Endothelial cell of umbilical vein (primary cell): ENCODE results near the gene CSF2. TPM values are rescaled to one million over a fixed set of nuclear protein-coding genes. Genes with fewer than 3 reads are reported as not detected.

Experiments
- BruUV-seq: library from RNA; stranded (reverse); fragments of 400-500 nt; replicated peaks from 2 replicates; lab custom pipeline; 2021; lab: Mats Ljungman, UMichigan
- CTCF ChIA-PET: fragments of 300-600, 350-600 bp; sonication (Branson Sonifier 250); formaldehyde crosslinking; loops from one replicate; lab custom pipeline; 2021; ENCODE audit warnings: antibody characterized with exemption, inconsistent platforms; lab: Charles Lee
- POLR2A ChIA-PET: fragments of 300-600, 350-600 bp; sonication (Branson Sonifier 250); formaldehyde crosslinking; loops from one replicate; lab custom pipeline; 2021; ENCODE audit warnings: antibody characterized with exemption, inconsistent platforms; lab: Charles Lee
- DNase-seq: peaks from one replicate; pipeline ENCODE4 v3.0.0-alpha.2; 2011; ENCODE audit warnings: low read depth, low spot score
- FAIRE-seq: peaks from 2 replicates; lab custom pipeline; 2011; peaks lifted over from hg19 to GRCh38; lab: Jason Lieb, UNC
- H2AFZ ChIP-seq: 2 replicates; pipeline ENCODE4 v1.6.0; 2012; ENCODE audit warnings: low read depth, low read length, control low read depth, inconsistent platforms
- H3K27ac ChIP-seq: 2 replicates; pipeline ENCODE4 v1.5.1; 2011; ENCODE audit warnings: low read depth, mild to moderate bottlenecking, control low read depth, low read length, moderate library complexity; ENCODE audit not compliant: insufficient read depth
- H3K27me3 ChIP-seq, 2 experiments: 2 replicates each; pipeline versions ENCODE4 v1.6.0 to v1.6.1; 2011; ENCODE audit warnings: low read length in 2 of 2, mixed read lengths in 1 of 2; ENCODE audit not compliant: control insufficient read depth in 2 of 2, insufficient read depth in 2 of 2
- H3K36me3 ChIP-seq, 2 experiments: 2 replicates in 1 of 2; 3 replicates in 1 of 2; pipeline ENCODE4 v1.5.1; 2011; ENCODE audit warnings: low read length in 2 of 2, mild to moderate bottlenecking in 1 of 2, moderate library complexity in 1 of 2; ENCODE audit not compliant: control insufficient read depth in 2 of 2, insufficient read depth in 2 of 2; ENCODE audit errors: extremely low read depth in 1 of 2
- H3K4me1 ChIP-seq: 3 replicates; pipeline ENCODE4 v1.5.1; 2011; ENCODE audit warnings: mild to moderate bottlenecking, low read length; ENCODE audit not compliant: control insufficient read depth, insufficient read depth; ENCODE audit errors: extremely low read depth
- H3K4me2 ChIP-seq: 2 replicates; pipeline ENCODE4 v1.6.1; 2011; ENCODE audit warnings: low read length, control low read depth, mixed read lengths; ENCODE audit not compliant: insufficient read depth
- H3K4me3 ChIP-seq, 3 experiments: fragments of 200-600 bp in 1 of 3; sonication (generic), shearing (Covaris generic) in 1 of 3; replicated peaks in 1 of 3; 2 replicates each; pipeline ENCODE4 v1.5.1; 2011 to 2016; ENCODE audit warnings: control low read depth in 3 of 3, low read length in 3 of 3, mild to moderate bottlenecking in 2 of 3, inconsistent platforms in 1 of 3, low read depth in 1 of 3, moderate library complexity in 1 of 3; ENCODE audit not compliant: insufficient read depth in 1 of 3
- H3K79me2 ChIP-seq: 2 replicates; pipeline ENCODE4 v1.6.0; 2012; ENCODE audit warnings: low read length, inconsistent platforms; ENCODE audit not compliant: control insufficient read depth, insufficient read depth
- H3K9ac ChIP-seq: replicated peaks from 2 replicates; pipeline ENCODE3; 2011; ENCODE audit warnings: low read length, control low read depth; ENCODE audit not compliant: insufficient read depth; ENCODE audit errors: extremely low read depth
- H3K9me1 ChIP-seq: replicated peaks from 3 replicates; pipeline ENCODE4 v1.6.0; 2011; ENCODE audit warnings: mild to moderate bottlenecking, low read length; ENCODE audit not compliant: control insufficient read depth, insufficient read depth; ENCODE audit errors: extremely low read depth
- H3K9me3 ChIP-seq: replicated peaks from 2 replicates; pipeline ENCODE4 v1.5.1; 2012; ENCODE audit warnings: low read length, inconsistent platforms; ENCODE audit not compliant: control insufficient read depth, insufficient read depth
- H4K20me1 ChIP-seq: replicated peaks from 2 replicates; pipeline ENCODE3; 2011; ENCODE audit warnings: mild to moderate bottlenecking, low read length; ENCODE audit not compliant: control insufficient read depth, insufficient read depth; ENCODE audit errors: extremely low read depth
- EZH2 ChIP-seq: IDR thresholded peaks from 2 replicates; pipeline ENCODE4 v1.6.1; 2012; ENCODE audit warnings: borderline replicate concordance, low read depth, mild to moderate bottlenecking, moderate library complexity, low read length, inconsistent platforms; ENCODE audit not compliant: severe bottlenecking
- FOS ChIP-seq: IDR thresholded peaks from 2 replicates; pipeline ENCODE4 v1.6.1; 2011; ENCODE audit warnings: mild to moderate bottlenecking, low read length, moderate library complexity, borderline replicate concordance; ENCODE audit not compliant: insufficient read depth
- GATA2 ChIP-seq: IDR thresholded peaks from 2 replicates; pipeline ENCODE4 v1.7.0; 2011; ENCODE audit warnings: low read depth, mild to moderate bottlenecking, moderate library complexity, mixed read lengths, low read length; ENCODE audit not compliant: insufficient read length, insufficient read depth
- MYC ChIP-seq: IDR thresholded peaks from one replicate; pipeline ENCODE4 v1.6.1; 2011; ENCODE audit warnings: mild to moderate bottlenecking, low read depth, low read length
- dilution Hi-C: fragments of 300-500 bp; cut with MboI; formaldehyde crosslinking; loops from one replicate; pipeline ENCODE4 v1.15.0; 2019; ENCODE audit warnings: low sequenced_read_pairs; ENCODE audit not compliant: extremely low pct_ligation_motif_present
- intact Hi-C: fragments of 100-400 bp; cut with micrococcal nuclease; formaldehyde crosslinking; loops from one replicate; pipeline ENCODE4 v1.10.0; 2022
- polyA plus RNA-seq, 4 experiments: library from polyadenylated mRNA; depleted of rRNA in 3 of 4; stranded (reverse) in 3 of 4; unstranded in 1 of 4; fragments of >200 nt; gene quantifications; 2 replicates each; pipeline versions ENCODE4 v1.2.1 to v1.2.3, GENCODE V29; 2011 to 2012; ENCODE audit warnings: missing spikeins in 1 of 4
- total RNA-seq: library from RNA; stranded (reverse); gene quantifications from 2 replicates; pipeline ENCODE4 v1.2.3, GENCODE V29; 2021
- TF ChIP-seq, protein P1 (sequence below): IDR thresholded peaks from 2 replicates; pipeline ENCODE4 v1.6.1; 2011; ENCODE audit not compliant: insufficient read depth, insufficient read length

The CSF2 gene
- total and polyA plus RNA-seq, 2 donors (not counting 3 experiments of a cell fraction or from before 2014, with no cell fraction given): not detected

DNA sequence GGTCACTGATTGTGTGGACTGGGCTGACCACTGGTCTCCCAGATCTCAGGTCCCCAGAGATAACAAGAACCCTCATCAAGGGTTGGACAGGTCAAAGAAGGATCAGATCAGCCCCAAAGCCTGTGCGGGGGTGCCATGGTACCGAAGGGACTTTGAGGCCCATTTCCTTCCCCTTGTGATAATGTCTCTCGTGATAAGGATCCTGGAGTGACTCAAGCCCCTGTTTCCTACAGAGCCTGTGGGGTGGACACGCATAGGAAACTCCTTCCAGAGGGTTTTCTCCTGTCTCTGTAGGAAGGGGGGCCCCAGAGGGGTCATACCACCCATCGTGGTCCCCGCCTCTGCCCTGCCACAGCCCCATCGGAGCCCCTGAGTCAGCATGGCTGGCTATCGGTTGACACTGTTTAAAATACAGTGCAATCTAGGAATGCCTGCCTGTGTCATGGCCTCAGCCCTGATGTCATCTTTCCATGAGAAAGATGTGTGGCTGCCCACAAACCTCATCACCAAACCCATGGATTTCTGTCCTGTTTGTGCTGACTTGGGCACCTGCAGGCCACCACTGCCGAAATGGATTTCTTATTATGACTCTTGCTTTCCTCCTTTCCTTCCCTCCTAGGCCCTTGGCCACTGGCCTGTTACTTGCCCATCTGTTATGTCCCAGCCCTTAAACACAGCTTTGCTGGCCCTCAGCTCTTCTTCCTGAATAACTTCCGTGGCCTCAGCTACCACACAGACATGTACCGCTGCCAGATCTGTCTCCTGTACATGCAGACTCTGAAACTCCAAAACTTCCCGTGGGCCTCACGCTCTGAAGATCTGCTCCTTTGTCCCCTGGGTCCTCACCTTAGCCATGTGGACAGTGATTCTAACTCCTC, 2.9 kb upstream of the CSF2 start:
- FAIRE-seq: peak; percentile 63

GRCh38 chr5:132071338-132071707, 2.3 kb upstream of the CSF2 start:
- H3K4me1 ChIP-seq: peaks cover 26% of the 10 kb centered on the region
- dilution Hi-C loops: no loop called here
- POLR2A ChIA-PET: interaction anchor here (1.0 kb wide), 1 partner anchor 15 kb away, joined by 3 read pairs; no protein-coding TSS in a partner anchor
- DNase-seq (no peak), FAIRE-seq (no peak)
- no peak overlapping the region for H3K4me2 ChIP-seq
- H3K79me2 ChIP-seq: no peaks in the 10 kb centered on the region
- no peak for TF ChIP-seq EZH2
- no peak for TF ChIP-seq MYC
- no peak for TF ChIP-seq GATA2
- TF ChIP-seq, protein P1, sequence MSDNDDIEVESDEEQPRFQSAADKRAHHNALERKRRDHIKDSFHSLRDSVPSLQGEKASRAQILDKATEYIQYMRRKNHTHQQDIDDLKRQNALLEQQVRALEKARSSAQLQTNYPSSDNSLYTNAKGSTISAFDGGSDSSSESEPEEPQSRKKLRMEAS: no peak
- no peak for TF ChIP-seq FOS
- no TSS peak for BruUV-seq
- H3K36me3 ChIP-seq: no peaks in the 10 kb centered on the region
- no peak overlapping the region for H3K27ac ChIP-seq
- H3K27me3 ChIP-seq: no peaks in the 10 kb centered on the region
- intact Hi-C loops: no loop called here
- no peak overlapping the region for H2AFZ ChIP-seq
- no peak overlapping the region for H3K9ac ChIP-seq
- no peaks in the 10 kb centered on the region for H3K9me1 ChIP-seq
- CTCF ChIA-PET: interaction anchor here (1.0 to 1.3 kb wide), 3 partner anchors 15 to 63 kb away, joined by 3 to 5 read pairs (median 4); no protein-coding TSS in a partner anchor
- H3K4me3 ChIP-seq: no peak overlapping the region
- H4K20me1 ChIP-seq: no peaks in the 10 kb centered on the region
- H3K9me3 ChIP-seq: no peaks in the 10 kb centered on the region

More for the DNA sequence above, 2.9 kb upstream of the CSF2 start:
- Histone ChIP-seq H3K4me1 (peaks cover 26% of the 10 kb centered on the region), H3K27me3 (no peaks in the 10 kb centered on the region), H3K9me3 (no peaks in the 10 kb centered on the region), H3K79me2 (no peaks in the 10 kb centered on the region), H3K36me3 (no peaks in the 10 kb centered on the region), H3K4me2 (no peak overlapping the region), H3K27ac (no peak overlapping the region), H4K20me1 (no peaks in the 10 kb centered on the region), H3K9ac (no peak overlapping the region), H2AFZ (no peak overlapping the region), H3K9me1 (no peaks in the 10 kb centered on the region), H3K4me3 (no peak overlapping the region)
- intact Hi-C loops: no loop called here
- TF ChIP-seq GATA2: peak; percentile 83
- TF ChIP-seq, protein P1: no peak
- dilution Hi-C loops: no loop called here
- DNase-seq: peak; percentile 36
- ChIA-PET POLR2A (interaction anchor here (1.0 kb wide), 1 partner anchor 15 kb away, joined by 3 read pairs; no protein-coding TSS in a partner anchor), CTCF (interaction anchor here (1.0 kb wide), 2 partner anchors 15 to 63 kb away, joined by 3 to 4 read pairs; no protein-coding TSS in a partner anchor)
- no TSS peak for BruUV-seq
